Transverse colon (tissue), 4 donors: ENCODE measurements around the gene RECQL. TPM values are rescaled to one million over a fixed set of nuclear protein-coding genes. Genes with fewer than 3 reads are reported as not detected.
A peak's percentile ranks its signal among the peaks of the same experiment; 100 is the strongest.

ENCODE experiments used
- DNase-seq: peaks from one replicate; pipeline ENCODE4 v3.0.0-alpha.2; 2019
- H3K27ac ChIP-seq, 4 donors: fragments of 200-600 bp; sonication (generic); 2 replicates each; pipeline ENCODE4 v1.5.1; 2016 to 2018; ENCODE audit warnings: inconsistent platforms in 4 of 4
- H3K27me3 ChIP-seq: fragments of 200-600 bp; sonication (generic); 2 replicates; pipeline ENCODE4 v1.5.1; 2017; ENCODE audit warnings: inconsistent platforms
- H3K36me3 ChIP-seq, 4 donors: fragments of 200-600 bp; sonication (generic); 2 replicates each; pipeline ENCODE4 v1.5.1; 2017 to 2019; ENCODE audit warnings: inconsistent platforms in 4 of 4
- H3K4me1 ChIP-seq, 4 donors: fragments of 200-600 bp; sonication (generic); 2 replicates each; pipeline ENCODE4 v1.5.1; 2017 to 2020; ENCODE audit warnings: inconsistent platforms in 4 of 4
- H3K4me3 ChIP-seq, 4 donors: fragments of 200-600 bp; sonication (generic); 1 replicate in 1 of 4; 2 replicates in 3 of 4; pipeline versions ENCODE4 v1.5.1 to v1.6.1; 2017 to 2019; ENCODE audit warnings: inconsistent platforms in 4 of 4
- H3K9me3 ChIP-seq, 2 donors: fragments of 200-600 bp; sonication (generic); 2 replicates each; pipeline ENCODE4 v1.5.1; 2017 to 2019; ENCODE audit warnings: inconsistent platforms in 2 of 2
- EP300 ChIP-seq: sonication (generic); formaldehyde crosslinking; IDR thresholded peaks from one replicate; pipeline ENCODE4 v1.6.1; 2017; ENCODE audit warnings: antibody characterized with exemption, low read depth
- POLR2A ChIP-seq: fragments of 450-650 bp; IDR thresholded peaks from one replicate; pipeline ENCODE4 v1.6.1; 2016; ENCODE audit warnings: antibody characterized with exemption, mild to moderate bottlenecking, moderate library complexity
- POLR2AphosphoS5 ChIP-seq, 3 donors: sonication (generic); formaldehyde crosslinking; IDR thresholded peaks; one replicate each; pipeline ENCODE4 v1.6.1; 2016; ENCODE audit warnings: antibody characterized with exemption in 3 of 3
- WGBS, 2 donors: methylation state at CpG; one replicate each; pipeline ENCODE4 v1.1.5; 2018; ENCODE audit warnings: low coverage in 1 of 2; 5-methylcytosine and 5-hydroxymethylcytosine counted together
- in situ Hi-C, 4 donors: fragments of 200-750 bp; cut with MboI; loops; one replicate each; pipeline versions ENCODE4 v1.15.0 to v1.15.1; 2017; ENCODE audit warnings: low sequenced_read_pairs in 3 of 4, low pct_ligation_motif_present in 1 of 4, low pct_unique_long_range_greater_than_20kb in 1 of 4
- intact Hi-C: fragments of 100-400 bp; cut with DNase I; formaldehyde crosslinking; loops from one replicate; pipeline ENCODE4 v1.15.1; 2023; ENCODE audit warnings: low total_unique reads
- total RNA-seq, 4 donors: library from RNA; depleted of rRNA; stranded (reverse); fragments of >200 nt; gene quantifications; one replicate each; pipeline ENCODE4 v1.1.0, GENCODE V29; 2016
- TF ChIP-seq, protein P1 (sequence below), 5 experiments: fragments of 200-600 bp in 3 of 5; fragments of 450-650 bp in 2 of 5; sonication (generic) in 3 of 5; IDR thresholded peaks; 1 replicate in 2 of 5; 2 replicates in 3 of 5; pipeline ENCODE4 v1.5.1; 2016 to 2017; ENCODE audit warnings: antibody characterized with exemption in 5 of 5, inconsistent platforms in 3 of 5, mild to moderate bottlenecking in 2 of 5, moderate library complexity in 1 of 5

RECQL gene
- total RNA-seq, 4 donors from 2014 or later: 2.2 to 32.0 (median 13.5) TPM

DNA sequence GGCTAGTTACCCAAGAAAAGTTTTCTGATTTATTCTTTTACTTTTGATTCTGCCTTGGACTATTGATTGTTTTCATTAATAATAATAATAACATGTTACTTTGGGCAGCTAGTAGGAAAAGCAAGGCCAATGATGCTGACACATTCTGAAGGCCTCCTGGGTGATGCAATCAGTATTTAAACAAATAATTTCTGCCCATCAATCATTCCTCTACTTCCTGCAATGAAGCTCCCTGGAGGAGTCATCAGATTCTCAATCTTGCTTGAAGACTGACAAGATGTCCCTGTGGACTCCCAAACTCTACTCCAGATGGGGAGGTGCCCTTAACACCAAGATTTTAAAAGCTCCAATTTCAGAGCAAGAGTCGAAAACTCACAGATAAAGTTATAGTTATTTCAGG, 24.6 kb upstream of the RECQL start, which contains the start of gene SPX:
Gene SPX, plus strand, starts transcription at position 244 of the 400 bp plus-strand sequence. CDS start 177 bp downstream, outside the sequence.
- WGBS, 2 donors: 91 to 92% methylated on average over 1 of the region's 1 CpG
- Histone ChIP-seq H3K27me3 (peaks cover 54% of the 10 kb centered on the region), H3K4me3 (peak within 1 kb of the TSS in 3 of 4 donors; percentile 36 to 74 (median 44)), H3K9me3 (no peaks in the 10 kb centered on the region), H3K36me3 (no peaks in the 10 kb centered on the region), H3K4me1 (peaks cover 0 to 16% (median 12%) of the 10 kb centered on the region in 4 donors), H3K27ac (no peak within 1 kb of the TSS)
- DNase-seq: no peak
- intact Hi-C loops (no loop called here), in situ Hi-C loops (no loop called here)
- TF ChIP-seq POLR2A: no peak

DNA sequence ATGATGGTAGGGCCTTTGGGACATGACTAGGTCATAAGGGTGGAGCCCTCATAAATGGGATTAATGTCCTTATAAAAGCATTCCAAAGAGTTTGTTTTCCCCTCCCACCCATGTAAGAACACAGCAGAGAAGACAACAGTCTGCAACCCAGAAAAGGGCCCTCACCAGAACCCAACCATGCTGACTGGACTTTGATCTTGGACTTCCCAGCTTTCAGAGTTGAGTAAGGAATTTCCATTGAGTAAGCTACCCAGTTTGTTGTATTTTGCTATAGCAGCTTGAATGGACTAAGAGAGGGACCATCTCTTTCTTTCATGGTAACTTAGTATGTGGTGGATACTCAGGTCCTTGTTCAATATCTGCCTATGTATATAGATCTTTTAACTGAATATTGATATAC, 21.7 kb upstream of the RECQL start:
- Histone ChIP-seq H3K4me1 (peaks cover 0 to 14% (median 12%) of the 10 kb centered on the region in 4 donors), H3K27me3 (peaks cover 28% of the 10 kb centered on the region), H3K9me3 (no peaks in the 10 kb centered on the region), H3K4me3 (no peak overlapping the region), H3K36me3 (no peaks in the 10 kb centered on the region), H3K27ac (no peak overlapping the region)
- TF ChIP-seq POLR2A (no peak), EP300 (no peak), POLR2AphosphoS5 (IDR thresholded peaks at IDR 0.05) (no peak)
- TF ChIP-seq, protein P1, sequence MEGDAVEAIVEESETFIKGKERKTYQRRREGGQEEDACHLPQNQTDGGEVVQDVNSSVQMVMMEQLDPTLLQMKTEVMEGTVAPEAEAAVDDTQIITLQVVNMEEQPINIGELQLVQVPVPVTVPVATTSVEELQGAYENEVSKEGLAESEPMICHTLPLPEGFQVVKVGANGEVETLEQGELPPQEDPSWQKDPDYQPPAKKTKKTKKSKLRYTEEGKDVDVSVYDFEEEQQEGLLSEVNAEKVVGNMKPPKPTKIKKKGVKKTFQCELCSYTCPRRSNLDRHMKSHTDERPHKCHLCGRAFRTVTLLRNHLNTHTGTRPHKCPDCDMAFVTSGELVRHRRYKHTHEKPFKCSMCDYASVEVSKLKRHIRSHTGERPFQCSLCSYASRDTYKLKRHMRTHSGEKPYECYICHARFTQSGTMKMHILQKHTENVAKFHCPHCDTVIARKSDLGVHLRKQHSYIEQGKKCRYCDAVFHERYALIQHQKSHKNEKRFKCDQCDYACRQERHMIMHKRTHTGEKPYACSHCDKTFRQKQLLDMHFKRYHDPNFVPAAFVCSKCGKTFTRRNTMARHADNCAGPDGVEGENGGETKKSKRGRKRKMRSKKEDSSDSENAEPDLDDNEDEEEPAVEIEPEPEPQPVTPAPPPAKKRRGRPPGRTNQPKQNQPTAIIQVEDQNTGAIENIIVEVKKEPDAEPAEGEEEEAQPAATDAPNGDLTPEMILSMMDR (IDR thresholded peaks at IDR 0.05): no peak
- in situ Hi-C loops: no loop called here
- intact Hi-C loops: no loop called here
- no peak for DNase-seq

DNA sequence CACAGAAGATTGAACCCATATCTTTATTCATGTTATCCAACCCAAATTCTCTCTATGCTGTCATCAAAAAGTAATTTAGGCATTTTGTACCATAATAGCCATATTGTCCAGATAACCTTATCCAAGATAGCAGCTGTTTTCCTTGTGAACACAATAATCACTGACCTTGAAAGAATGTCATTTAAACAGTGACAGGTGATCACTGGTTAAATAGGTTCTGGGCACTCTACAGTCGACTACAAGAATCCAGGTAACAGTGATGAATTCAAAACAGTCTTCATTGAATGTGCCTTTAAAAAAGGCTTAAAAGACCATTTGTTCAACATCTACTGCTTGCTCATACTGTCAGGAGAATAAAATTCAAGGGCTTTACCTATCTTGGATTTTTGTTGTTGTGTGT, 20.1 kb upstream of the RECQL start:
- intact Hi-C loops (no loop called here), in situ Hi-C loops (no loop called here)
- Histone ChIP-seq H3K4me1 (no peaks in the 10 kb centered on the region), H3K4me3 (no peak overlapping the region), H3K9me3 (no peaks in the 10 kb centered on the region), H3K27ac (no peak overlapping the region), H3K36me3 (peaks cover 0 to 6% (median 2%) of the 10 kb centered on the region in 4 donors), H3K27me3 (peaks cover 13% of the 10 kb centered on the region)
- 41 to 73% methylated on average over 1 of the region's 1 CpG for WGBS, 2 donors
- no peak for DNase-seq
- TF ChIP-seq POLR2AphosphoS5 (IDR thresholded peaks at IDR 0.05): no peak
- TF ChIP-seq, protein P1 (IDR thresholded peaks at IDR 0.05): no peak

DNA sequence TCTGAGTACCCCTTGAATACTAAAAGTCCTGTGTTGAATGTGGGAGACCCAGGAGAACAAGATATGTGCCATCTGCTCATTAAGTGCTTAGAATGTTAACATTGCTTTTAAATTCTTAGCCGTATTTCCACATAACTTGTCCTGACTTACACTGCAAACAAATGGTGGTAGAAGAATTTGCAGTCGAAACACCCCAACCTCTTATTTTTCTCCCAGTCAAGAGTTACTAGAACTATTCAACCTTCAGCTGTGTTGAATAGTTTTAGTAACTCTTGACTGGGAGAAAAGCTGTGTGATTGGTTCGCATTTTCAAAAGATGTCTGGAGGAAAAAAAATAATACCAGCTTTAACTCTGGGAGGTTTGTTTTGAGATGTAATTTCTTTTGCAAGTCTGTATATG, 17.0 kb upstream of the RECQL start:
- in situ Hi-C loops: no loop called here
- no peak for DNase-seq
- H3K9me3 ChIP-seq: no peaks in the 10 kb centered on the region

DNA sequence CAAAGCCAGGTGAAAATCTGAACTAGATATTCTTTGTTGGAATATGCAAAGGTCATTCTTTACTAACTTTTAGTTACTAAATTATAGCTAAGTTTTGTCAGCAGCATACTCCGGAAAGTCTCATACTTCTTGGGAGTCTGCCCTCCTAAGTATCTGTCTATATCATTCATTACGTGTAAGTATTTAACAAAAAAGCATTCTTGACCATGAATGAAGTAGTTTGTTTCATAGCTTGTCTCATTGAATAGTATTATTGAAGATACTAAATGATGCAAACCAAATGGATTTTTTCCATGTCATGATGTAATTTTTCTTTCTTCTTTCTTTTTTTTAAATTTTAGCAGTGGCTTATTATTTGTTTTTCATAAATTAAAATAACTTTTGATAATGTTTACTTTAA, 14.8 kb upstream of the RECQL start:
- Histone ChIP-seq H3K4me3 (no peak overlapping the region), H3K27me3 (no peaks in the 10 kb centered on the region), H3K9me3 (no peaks in the 10 kb centered on the region), H3K4me1 (no peaks in the 10 kb centered on the region), H3K27ac (no peak overlapping the region), H3K36me3 (peaks cover 0 to 38% (median 18%) of the 10 kb centered on the region in 4 donors)
- TF ChIP-seq, protein P1 (IDR thresholded peaks at IDR 0.05): no peak
- intact Hi-C loops: no loop called here
- DNase-seq: no peak
- WGBS, 2 donors: 90 to 100% methylated on average over 2 of the region's 2 CpGs
- in situ Hi-C loops: no loop called here

More for the DNA sequence above, 17.0 kb upstream of the RECQL start:
- Histone ChIP-seq H3K4me3 (no peak overlapping the region), H3K27ac (no peak overlapping the region), H3K4me1 (no peaks in the 10 kb centered on the region), H3K27me3 (no peaks in the 10 kb centered on the region), H3K36me3 (peaks cover 0 to 23% (median 11%) of the 10 kb centered on the region in 4 donors)
- TF ChIP-seq EP300 (no peak), POLR2AphosphoS5 (IDR thresholded peaks at IDR 0.05) (no peak), POLR2A (no peak)
- TF ChIP-seq, protein P1 (IDR thresholded peaks at IDR 0.05): no peak
- 95 to 96% methylated on average over 3 of the region's 3 CpGs for WGBS, 2 donors
- intact Hi-C loops: no loop called here
